HepG2 (cell line): Measurements from ENCODE around the gene DLG2. TPM values are rescaled to one million over a fixed set of nuclear protein-coding genes. Genes with fewer than 3 reads are reported as not detected.
A peak's percentile ranks its signal among the peaks of the same experiment; 100 is the strongest.

ENCODE experiments used
- ATAC-seq: fragments of 200-7000 bp; cut with Tn5 transposase; 3 replicates; pipeline ENCODE4 v1.9.1; 2020; ENCODE audit warnings: mild to moderate bottlenecking, moderate library complexity
- BruUV-seq: library from RNA; stranded (reverse); fragments of 400-500 nt; replicated peaks from 2 replicates; lab custom pipeline; 2021; lab: Mats Ljungman, UMichigan
- CTCF ChIA-PET: fragments of 300-600 bp; formaldehyde crosslinking; extraction: SDS; loops from one replicate; lab custom pipeline; 2021; ENCODE audit warnings: low total read pairs, inconsistent platforms, low intra/inter-chr PET ratio; lab: Yijun Ruan, JAX
- POLR2A ChIA-PET: fragments of 350-600 bp; sonication (Branson Sonifier 250); formaldehyde crosslinking; loops from one replicate; lab custom pipeline; 2020; ENCODE audit warnings: antibody characterized with exemption, inconsistent platforms; lab: Yijun Ruan, JAX
- DNase-seq: peaks from one replicate; pipeline ENCODE4 v3.0.0-alpha.2; 2015; ENCODE audit warnings: low spot score
- FAIRE-seq: peaks from 3 replicates; lab custom pipeline; 2011; peaks lifted over from hg19 to GRCh38; lab: Jason Lieb, UNC
- H2AFZ ChIP-seq: one replicate; pipeline ENCODE4 v1.6.1; 2011; ENCODE audit warnings: low read length, inconsistent platforms
- H3K27ac ChIP-seq: fragments of 300-600 bp; 3 replicates; pipeline ENCODE4 v1.8.0; 2011; ENCODE audit warnings: mixed run types, mild to moderate bottlenecking, mixed read lengths, low read length, inconsistent platforms; ENCODE audit not compliant: insufficient read depth; ENCODE audit errors: extremely low read length
- H3K27me3 ChIP-seq, 2 experiments: fragments of 200-600 bp in 1 of 2; 2 replicates in 1 of 2; 3 replicates in 1 of 2; pipeline versions ENCODE4 v1.6.0 to v1.8.0; 2011; ENCODE audit warnings: low read length in 2 of 2, mild to moderate bottlenecking in 2 of 2, moderate library complexity in 2 of 2, inconsistent platforms in 1 of 2; ENCODE audit not compliant: insufficient read depth in 2 of 2, control insufficient read depth in 1 of 2
- H3K36me3 ChIP-seq, 2 experiments: fragments of 200-600 bp in 1 of 2; replicated peaks in 1 of 2; 2 replicates in 1 of 2; 3 replicates in 1 of 2; pipeline versions ENCODE4 v1.5.1 to v1.8.0; 2011; ENCODE audit warnings: low read length in 2 of 2, inconsistent platforms in 1 of 2; ENCODE audit not compliant: insufficient read depth in 2 of 2, control insufficient read depth in 1 of 2
- H3K4me1 ChIP-seq: 2 replicates; pipeline ENCODE4 v1.5.1; 2012; ENCODE audit warnings: low read length, inconsistent platforms; ENCODE audit not compliant: insufficient read depth
- H3K4me2 ChIP-seq: 2 replicates; pipeline ENCODE4 v1.6.0; 2011; ENCODE audit warnings: low read depth, low read length, inconsistent platforms
- H3K4me3 ChIP-seq, 3 experiments: fragments of 200-600 bp in 1 of 3; sonication (generic), shearing (Covaris generic) in 1 of 3; replicated peaks in 1 of 3; 2 replicates each; pipeline ENCODE4 v1.5.1; 2011 to 2016; ENCODE audit warnings: low read length in 3 of 3, inconsistent platforms in 2 of 3, low read depth in 2 of 3, mild to moderate bottlenecking in 2 of 3, control low read depth in 1 of 3, mixed read lengths in 1 of 3; ENCODE audit not compliant: insufficient read depth in 1 of 3
- H3K79me2 ChIP-seq: one replicate; pipeline ENCODE4 v1.6.1; 2011; ENCODE audit warnings: low read length, inconsistent platforms; ENCODE audit not compliant: insufficient read depth
- H3K9ac ChIP-seq: 2 replicates; pipeline ENCODE4 v1.6.0; 2011; ENCODE audit warnings: mild to moderate bottlenecking, low read depth, low read length, inconsistent platforms; ENCODE audit not compliant: insufficient read depth
- H3K9me3 ChIP-seq: 2 replicates; pipeline ENCODE4 v1.5.1; 2012; ENCODE audit warnings: mild to moderate bottlenecking, low read length
- H4K20me1 ChIP-seq: 2 replicates; pipeline ENCODE4 v1.6.0; 2011; ENCODE audit warnings: inconsistent platforms, mild to moderate bottlenecking, low read length, moderate library complexity; ENCODE audit not compliant: insufficient read depth
- FOXA1 ChIP-seq, 2 experiments: fragments of 450-650 bp in 1 of 2; sonication (generic) in 1 of 2; formaldehyde crosslinking in 1 of 2; IDR thresholded peaks; 2 replicates each; pipeline versions ENCODE4 v1.4.0 to v1.6.1; 2016 to 2020; ENCODE audit warnings: missing genetic modification reagents in 1 of 2
- HHEX ChIP-seq: IDR thresholded peaks from 2 replicates; pipeline ENCODE4 v1.6.1; 2016; ENCODE audit warnings: control low read depth
- NFE2 ChIP-seq: sonication (generic); formaldehyde crosslinking; IDR thresholded peaks from 2 replicates; pipeline ENCODE4 v1.4.0; 2020; ENCODE audit warnings: missing genetic modification reagents
- PITX1 ChIP-seq: sonication (generic); formaldehyde crosslinking; IDR thresholded peaks from 2 replicates; pipeline ENCODE4 v1.5.1; 2020; ENCODE audit warnings: mild to moderate bottlenecking, missing genetic modification reagents
- RARA ChIP-seq: IDR thresholded peaks from 2 replicates; pipeline ENCODE4 v1.6.1; 2016; ENCODE audit warnings: missing genetic modification reagents, missing compliant biosample characterization
- TBX3 ChIP-seq: fragments of 450-650 bp; IDR thresholded peaks from 2 replicates; pipeline ENCODE4 v1.6.1; 2017; ENCODE audit warnings: antibody characterized with exemption, mild to moderate bottlenecking, inconsistent platforms, borderline replicate concordance
- ZNF530 ChIP-seq: sonication (generic); formaldehyde crosslinking; IDR thresholded peaks from 2 replicates; pipeline ENCODE4 v1.5.0; 2020; ENCODE audit warnings: low read depth, mild to moderate bottlenecking, missing genetic modification reagents
- ZNF557 ChIP-seq: sonication (generic); formaldehyde crosslinking; IDR thresholded peaks from 2 replicates; pipeline ENCODE4 v1.4.0; 2020; ENCODE audit warnings: missing genetic modification reagents
- WGBS: methylation state at CpG from one replicate; pipeline ENCODE4 v1.1.6; 2017; ENCODE audit warnings: low lambda C conversion rate; 5-methylcytosine and 5-hydroxymethylcytosine counted together
- in situ Hi-C: cut with HindIII; loops from 2 replicates; pipeline ENCODE4 v1.10.0; 2017; ENCODE audit warnings: low pct_unique_long_range_greater_than_20kb; ENCODE audit not compliant: extremely low pct_ligation_motif_present
- intact Hi-C: fragments of 100-400 bp; cut with micrococcal nuclease; formaldehyde crosslinking; loops from one replicate; pipeline ENCODE4 v1.10.0; 2022; ENCODE audit not compliant: unreplicated experiment
- polyA plus RNA-seq, 8 experiments: library from polyadenylated mRNA; depleted of rRNA in 3 of 8; stranded (reverse) in 7 of 8; unstranded in 1 of 8; fragments of >200 nt; fragmentation: Illumina TruSeq in 4 of 8; extraction: Trizol in 4 of 8; gene quantifications; 2 replicates each; pipeline versions ENCODE4 v1.2.1 to v1.2.3, GENCODE V29; 2011 to 2016; ENCODE audit warnings: low read depth in 4 of 8, missing spikeins in 1 of 8, mixed read lengths in 1 of 8; ENCODE audit not compliant: insufficient read depth in 1 of 8
- total RNA-seq, 5 experiments: library from RNA; depleted of rRNA; stranded (reverse); fragments of >200 nt; fragmentation: Illumina TruSeq; extraction: Trizol; gene quantifications; 2 replicates each; pipeline ENCODE4 v1.2.3, GENCODE V29; 2016; ENCODE audit warnings: low read depth in 1 of 5
- TF ChIP-seq, protein P1 (sequence below): sonication (generic); formaldehyde crosslinking; IDR thresholded peaks from 2 replicates; pipeline ENCODE4 v1.8.0; 2022; ENCODE audit warnings: mild to moderate bottlenecking, missing genetic modification reagents

Gene DLG2
- total and polyA plus RNA-seq, 2 of the 13 experiments (the other 11 are each of a cell fraction or from before 2014, with no cell fraction given) = 0.46 to 1.0 TPM

DNA sequence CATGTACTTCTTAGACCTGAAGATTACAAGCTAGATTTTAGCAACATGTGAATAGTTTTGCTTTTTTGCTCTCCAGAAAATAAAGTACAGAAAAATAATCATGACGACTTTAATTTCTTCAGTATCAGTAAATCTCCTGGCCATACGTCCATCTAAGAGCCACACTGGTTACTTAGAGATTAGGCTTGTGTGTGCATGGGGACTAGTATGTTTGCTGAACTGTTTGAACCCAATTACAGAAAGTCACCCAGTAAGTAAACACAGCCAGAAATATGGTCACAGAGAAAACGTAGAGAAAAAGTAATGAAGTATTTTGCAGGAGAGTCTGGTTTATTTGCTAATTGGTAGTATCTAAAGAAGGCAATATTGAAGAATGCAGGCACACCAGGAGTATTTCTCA is 1287.3 kb downstream of the DLG2 start:
- no peak overlapping the region for H3K27ac ChIP-seq
- BruUV-seq = no TSS peak
- no peak overlapping the region for H3K9ac ChIP-seq
- CTCF ChIA-PET = no interaction called here
- H3K4me3 ChIP-seq = no peak overlapping the region
- H4K20me1 ChIP-seq = no peaks in the 10 kb centered on the region
- TF ChIP-seq ZNF530 (CRISPR knock-in tag) (no peak), ZNF557 (CRISPR knock-in tag) (no peak), FOXA1 (IDR thresholded peaks at IDR 0.05) (no peak), FOXA1 (CRISPR knock-in tag; IDR thresholded peaks at IDR 0.05) (peak; percentile 60), TBX3 (peak; percentile 63; the same call in 1 of the 2 replicates), NFE2 (no peak), RARA (CRISPR knock-in tag) (peak; percentile 11; the same call in 1 of the 2 replicates), HHEX (CRISPR knock-in tag) (peak; percentile 85), PITX1 (CRISPR knock-in tag) (peak; percentile 89)
- TF ChIP-seq, protein P1, sequence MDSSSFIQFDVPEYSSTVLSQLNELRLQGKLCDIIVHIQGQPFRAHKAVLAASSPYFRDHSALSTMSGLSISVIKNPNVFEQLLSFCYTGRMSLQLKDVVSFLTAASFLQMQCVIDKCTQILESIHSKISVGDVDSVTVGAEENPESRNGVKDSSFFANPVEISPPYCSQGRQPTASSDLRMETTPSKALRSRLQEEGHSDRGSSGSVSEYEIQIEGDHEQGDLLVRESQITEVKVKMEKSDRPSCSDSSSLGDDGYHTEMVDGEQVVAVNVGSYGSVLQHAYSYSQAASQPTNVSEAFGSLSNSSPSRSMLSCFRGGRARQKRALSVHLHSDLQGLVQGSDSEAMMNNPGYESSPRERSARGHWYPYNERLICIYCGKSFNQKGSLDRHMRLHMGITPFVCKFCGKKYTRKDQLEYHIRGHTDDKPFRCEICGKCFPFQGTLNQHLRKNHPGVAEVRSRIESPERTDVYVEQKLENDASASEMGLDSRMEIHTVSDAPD (CRISPR knock-in tag) = no peak
- ATAC-seq (peak; percentile 54; the same call in 1 of the 3 replicates), DNase-seq (peak; percentile 1), FAIRE-seq (no peak)
- POLR2A ChIA-PET = no interaction called here
- in situ Hi-C loops = no loop called here
- no peak overlapping the region for H2AFZ ChIP-seq
- H3K79me2 ChIP-seq = no peaks in the 10 kb centered on the region
- H3K9me3 ChIP-seq = no peaks in the 10 kb centered on the region
- no peak overlapping the region for H3K4me2 ChIP-seq
- 0 out of 2 replicates have a peak, but pooled peaks cover 5% of the 10 kb centered on the region for H3K4me1 ChIP-seq
- H3K27me3 ChIP-seq = no peaks in the 10 kb centered on the region
- H3K36me3 ChIP-seq = no peaks in the 10 kb centered on the region
- intact Hi-C loops = no loop called here
- WGBS = 0% methylated on average over 3 of the region's 3 CpGs
